Gastroesophageal sphincter (tissue), 4 donors: Measurements from ENCODE around the gene ACTL8. TPM values are rescaled to one million over a fixed set of nuclear protein-coding genes. Genes with fewer than 3 reads are reported as not detected.

ENCODE experiments used
- ATAC-seq: fragments of 150-250 bp; one replicate; pipeline ENCODE4 v1.9.1; 2016; ENCODE audit warnings: mild to moderate bottlenecking, moderate library complexity
- H3K27ac ChIP-seq, 4 donors: fragments of 200-600 bp; sonication (generic) in 3 of 4; 1 replicate in 3 of 4; 2 replicates in 1 of 4; pipeline ENCODE4 v1.5.1; 2016 to 2019
- H3K27me3 ChIP-seq: fragments of 200-600 bp; sonication (generic); one replicate; pipeline ENCODE4 v1.5.1; 2019
- H3K36me3 ChIP-seq, 2 donors: fragments of 200-600 bp; sonication (generic); one replicate each; pipeline ENCODE4 v1.5.1; 2019; ENCODE audit warnings: control low read depth in 1 of 2
- H3K4me1 ChIP-seq, 3 donors: fragments of 200-600 bp; sonication (generic); 1 replicate in 2 of 3; 2 replicates in 1 of 3; pipeline ENCODE4 v1.5.1; 2016 to 2019; ENCODE audit warnings: control low read depth in 2 of 3
- H3K4me3 ChIP-seq, 2 donors: fragments of 200-600 bp; sonication (generic); one replicate each; pipeline ENCODE4 v1.5.1; 2019; ENCODE audit warnings: mild to moderate bottlenecking in 1 of 2, moderate library complexity in 1 of 2
- H3K9me3 ChIP-seq, 3 donors: fragments of 200-600 bp; sonication (generic); one replicate each; pipeline ENCODE4 v1.5.1; 2017 to 2019; ENCODE audit warnings: control low read depth in 2 of 3
- EP300 ChIP-seq: sonication (generic); formaldehyde crosslinking; IDR thresholded peaks from one replicate; pipeline ENCODE4 v1.6.1; 2017; ENCODE audit warnings: antibody characterized with exemption, mild to moderate bottlenecking
- POLR2A ChIP-seq, 2 donors: fragments of 450-650 bp; IDR thresholded peaks; one replicate each; pipeline ENCODE4 v1.6.1; 2017; ENCODE audit warnings: antibody characterized with exemption in 2 of 2, mild to moderate bottlenecking in 2 of 2, moderate library complexity in 1 of 2
- POLR2AphosphoS5 ChIP-seq: sonication (generic); formaldehyde crosslinking; IDR thresholded peaks from one replicate; pipeline ENCODE4 v1.6.1; 2017; ENCODE audit warnings: antibody characterized with exemption
- WGBS, 2 donors: methylation state at CpG; one replicate each; pipeline ENCODE4 v1.1.5; 2018; ENCODE audit warnings: low coverage in 1 of 2; 5-methylcytosine and 5-hydroxymethylcytosine counted together
- total RNA-seq, 4 donors: library from RNA; depleted of rRNA; stranded (reverse); fragments of >200 nt; gene quantifications; one replicate each; pipeline ENCODE4 v1.1.0, GENCODE V29; 2016
- TF ChIP-seq, protein P1 (sequence below), 4 experiments: fragments of 200-600 bp in 2 of 4; fragments of 450-650 bp in 2 of 4; sonication (generic) in 1 of 4; IDR thresholded peaks; one replicate each; pipeline ENCODE4 v1.5.1; 2017 to 2019; ENCODE audit warnings: antibody characterized with exemption in 4 of 4, mild to moderate bottlenecking in 2 of 4, moderate library complexity in 2 of 4

Gene ACTL8
- total RNA-seq, 4 donors from 2014 or later: not detected

DNA sequence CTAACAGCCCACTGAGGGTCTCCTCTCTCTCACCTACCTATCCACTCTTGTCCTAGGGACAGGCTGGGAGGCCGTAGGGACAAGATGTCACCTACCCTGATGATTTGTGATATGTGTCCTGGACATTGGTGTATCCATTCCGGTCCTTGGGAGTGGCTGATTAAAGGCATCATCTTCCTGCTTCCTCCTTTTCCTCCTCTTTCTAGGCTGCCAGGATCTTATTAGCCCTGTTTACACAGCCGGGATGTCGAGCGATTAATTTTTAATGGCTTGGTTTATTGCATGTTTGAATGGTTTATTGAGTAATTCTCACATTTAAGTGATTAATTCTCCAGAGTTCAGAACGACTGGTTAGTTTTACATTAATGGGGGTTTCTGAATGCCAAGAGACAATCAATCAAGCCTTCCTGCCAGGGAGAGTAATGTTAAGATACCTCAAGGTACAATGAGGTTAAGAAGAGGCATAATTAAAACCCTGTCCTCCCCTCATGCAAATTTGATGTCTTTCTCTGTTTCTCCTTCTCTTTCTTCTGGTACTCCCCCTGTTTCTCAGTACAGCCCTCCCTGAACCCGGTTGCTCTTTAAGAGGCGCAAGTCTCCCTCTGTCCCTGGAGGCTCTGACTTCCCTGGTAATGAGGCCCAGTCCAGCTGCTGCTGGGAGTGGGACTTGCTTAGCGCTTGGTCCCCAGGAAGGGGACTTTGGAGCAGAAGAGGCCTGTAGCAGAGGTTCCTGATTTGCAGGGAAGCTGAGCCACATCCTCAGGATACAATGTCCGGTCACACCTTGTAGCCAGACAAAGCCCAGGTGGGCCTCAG is 50.9 kb downstream of the ACTL8 start:
- Histone ChIP-seq H3K4me1 (no peaks in the 10 kb centered on the region), H3K27ac (no peak overlapping the region), H3K27me3 (peaks cover 45% of the 10 kb centered on the region), H3K4me3 (no peak overlapping the region), H3K36me3 (no peaks in the 10 kb centered on the region), H3K9me3 (no peaks in the 10 kb centered on the region)
- no peak for ATAC-seq
- 49 to 67% methylated on average over 7 to 8 of the region's 10 CpGs for WGBS, 2 donors
- TF ChIP-seq, protein P1, sequence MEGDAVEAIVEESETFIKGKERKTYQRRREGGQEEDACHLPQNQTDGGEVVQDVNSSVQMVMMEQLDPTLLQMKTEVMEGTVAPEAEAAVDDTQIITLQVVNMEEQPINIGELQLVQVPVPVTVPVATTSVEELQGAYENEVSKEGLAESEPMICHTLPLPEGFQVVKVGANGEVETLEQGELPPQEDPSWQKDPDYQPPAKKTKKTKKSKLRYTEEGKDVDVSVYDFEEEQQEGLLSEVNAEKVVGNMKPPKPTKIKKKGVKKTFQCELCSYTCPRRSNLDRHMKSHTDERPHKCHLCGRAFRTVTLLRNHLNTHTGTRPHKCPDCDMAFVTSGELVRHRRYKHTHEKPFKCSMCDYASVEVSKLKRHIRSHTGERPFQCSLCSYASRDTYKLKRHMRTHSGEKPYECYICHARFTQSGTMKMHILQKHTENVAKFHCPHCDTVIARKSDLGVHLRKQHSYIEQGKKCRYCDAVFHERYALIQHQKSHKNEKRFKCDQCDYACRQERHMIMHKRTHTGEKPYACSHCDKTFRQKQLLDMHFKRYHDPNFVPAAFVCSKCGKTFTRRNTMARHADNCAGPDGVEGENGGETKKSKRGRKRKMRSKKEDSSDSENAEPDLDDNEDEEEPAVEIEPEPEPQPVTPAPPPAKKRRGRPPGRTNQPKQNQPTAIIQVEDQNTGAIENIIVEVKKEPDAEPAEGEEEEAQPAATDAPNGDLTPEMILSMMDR (IDR thresholded peaks at IDR 0.05): no peak
- TF ChIP-seq POLR2AphosphoS5 (no peak), EP300 (no peak), POLR2A (IDR thresholded peaks at IDR 0.05) (no peak)

DNA sequence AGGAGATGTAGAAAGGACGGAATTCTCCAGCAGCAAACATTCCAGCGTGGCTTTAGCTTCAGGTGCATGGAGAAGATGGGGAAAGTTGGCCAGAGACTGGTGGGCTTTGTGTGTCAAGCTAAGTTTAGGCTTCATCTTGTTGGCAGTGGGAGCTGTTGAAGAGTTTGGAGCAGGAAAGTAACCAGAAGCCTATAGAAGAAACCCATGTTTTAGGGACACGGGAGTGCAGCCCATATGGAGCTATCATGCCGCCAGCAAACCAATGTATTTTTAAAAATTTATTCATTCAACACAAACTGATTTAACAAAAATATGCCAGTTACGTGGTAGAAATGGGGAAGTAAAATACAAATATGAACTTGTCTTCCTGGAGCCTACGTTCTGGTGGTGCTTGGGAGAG is 53.7 kb downstream of the ACTL8 start:
- Histone ChIP-seq H3K36me3 (no peaks in the 10 kb centered on the region), H3K9me3 (no peaks in the 10 kb centered on the region), H3K27me3 (peaks cover 28% of the 10 kb centered on the region), H3K4me3 (no peak overlapping the region), H3K27ac (no peak overlapping the region), H3K4me1 (no peaks in the 10 kb centered on the region)
- 76 to 79% methylated on average over 6 of the region's 6 CpGs for WGBS, 2 donors
- no peak for ATAC-seq
- no peak for TF ChIP-seq EP300
- TF ChIP-seq POLR2A (IDR thresholded peaks at IDR 0.05): no peak
- TF ChIP-seq, protein P1 (IDR thresholded peaks at IDR 0.05): no peak
- no peak for TF ChIP-seq POLR2AphosphoS5

DNA sequence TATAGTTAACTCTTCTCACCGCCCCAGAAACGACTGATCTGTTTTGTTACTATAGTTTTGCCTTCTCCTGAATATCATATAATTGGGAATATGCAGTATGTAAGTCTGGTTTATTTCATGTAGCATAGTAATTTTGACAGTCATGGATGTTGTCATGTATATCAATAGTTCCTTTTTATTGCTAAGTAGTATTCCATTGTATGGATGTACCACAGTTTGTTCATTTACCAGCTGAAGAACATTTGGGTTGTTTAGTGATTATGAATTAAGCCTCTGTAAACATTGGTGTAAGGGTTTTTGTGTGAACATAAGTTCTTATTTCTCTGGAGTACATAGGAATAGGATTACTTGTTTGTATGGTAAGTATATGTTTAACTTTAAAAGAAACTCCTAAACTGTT is 55.5 kb downstream of the ACTL8 start:
- no peak for ATAC-seq
- no peak overlapping the region for H3K27ac ChIP-seq
- TF ChIP-seq, protein P1 (IDR thresholded peaks at IDR 0.05): no peak
- TF ChIP-seq POLR2AphosphoS5 (no peak), POLR2A (IDR thresholded peaks at IDR 0.05) (no peak), EP300 (no peak)
- H3K36me3 ChIP-seq: no peaks in the 10 kb centered on the region
- no peak overlapping the region for H3K4me3 ChIP-seq
- H3K4me1 ChIP-seq: no peaks in the 10 kb centered on the region
- peaks cover 0 to 13% (median 0%) of the 10 kb centered on the region in 3 donors for H3K9me3 ChIP-seq
- H3K27me3 ChIP-seq: peaks cover 14% of the 10 kb centered on the region
- 87 to 100% methylated on average over 2 of the region's 2 CpGs for WGBS, 2 donors

DNA sequence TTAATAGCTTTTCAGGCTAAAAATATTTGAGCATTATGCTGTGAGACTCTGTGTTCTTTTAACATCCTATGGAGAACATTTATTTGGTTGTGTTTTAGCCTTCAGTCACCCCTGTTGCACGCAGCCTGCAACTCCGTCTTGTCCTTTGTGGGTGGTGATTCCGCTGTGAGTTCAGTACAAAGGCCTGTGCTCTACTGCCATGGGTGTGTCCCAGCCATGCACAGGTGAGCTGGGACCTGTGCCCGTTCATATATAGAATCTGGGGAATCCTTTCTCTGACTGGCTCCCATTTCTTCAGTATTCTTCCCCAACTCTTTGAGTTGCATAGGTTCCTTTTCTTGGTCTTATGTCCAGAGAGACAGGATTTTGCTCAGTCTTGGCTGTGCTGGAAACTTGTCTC is 61.4 kb downstream of the ACTL8 start:
- peaks cover 0 to 21% (median 0%) of the 10 kb centered on the region in 3 donors for H3K9me3 ChIP-seq
- WGBS, 2 donors: 80 to 83% methylated on average over 1 to 4 of the region's 4 CpGs
- no peak overlapping the region for H3K4me3 ChIP-seq
- H3K27ac ChIP-seq: no peak overlapping the region
- no peak for ATAC-seq
- TF ChIP-seq POLR2A (IDR thresholded peaks at IDR 0.05): no peak
- TF ChIP-seq EP300: no peak
- TF ChIP-seq POLR2AphosphoS5: no peak
- TF ChIP-seq, protein P1 (IDR thresholded peaks at IDR 0.05): no peak
- H3K36me3 ChIP-seq: no peaks in the 10 kb centered on the region
- H3K4me1 ChIP-seq: no peaks in the 10 kb centered on the region
- peaks cover 38% of the 10 kb centered on the region for H3K27me3 ChIP-seq
